Measurements from ENCODE around the gene DCAF17. TPM values are rescaled to one million over a fixed set of nuclear protein-coding genes. Genes with fewer than 3 reads are reported as not detected.

The DCAF17 gene
- total RNA-seq, 4 donors from 2014 or later: 38.7 to 52.1 (median 46.2) TPM

DNA sequence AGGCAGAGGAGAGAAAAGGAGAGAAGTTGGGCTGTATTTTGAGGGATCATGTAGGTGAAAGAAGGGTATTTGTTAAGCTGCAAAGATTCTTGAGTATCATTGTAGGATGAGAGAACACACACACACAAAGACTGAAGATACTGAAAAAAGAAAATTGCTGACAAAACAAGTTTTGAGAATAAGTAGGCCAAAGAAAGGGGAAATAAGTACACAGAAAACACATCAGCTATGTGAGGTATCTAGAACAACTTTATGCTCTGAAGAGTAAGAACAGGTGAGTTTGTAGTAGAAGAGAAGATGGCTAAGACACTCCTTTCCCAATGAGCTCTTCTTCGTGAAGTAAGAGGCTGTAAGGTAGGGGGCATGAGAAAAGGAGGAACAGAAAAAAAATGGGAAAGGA, 28.5 kb upstream of the DCAF17 start:
- H3K36me3 ChIP-seq: no peaks in the 10 kb centered on the region
- H3K9me3 ChIP-seq: no peaks in the 10 kb centered on the region
- intact Hi-C loops (cut with DNase I): no loop called here
- no peaks in the 10 kb centered on the region for H3K27me3 ChIP-seq
- no peaks in the 10 kb centered on the region for H3K4me1 ChIP-seq
- 94 to 95% methylated on average over 1 of the region's 1 CpG for WGBS, 2 donors
- no peak overlapping the region for H3K4me3 ChIP-seq (replicated peaks in 1 of 3)
- no peak for TF ChIP-seq POLR2A (IDR thresholded peaks at IDR 0.05)
- DNase-seq: no peak
- no peak overlapping the region for H3K27ac ChIP-seq

DNA sequence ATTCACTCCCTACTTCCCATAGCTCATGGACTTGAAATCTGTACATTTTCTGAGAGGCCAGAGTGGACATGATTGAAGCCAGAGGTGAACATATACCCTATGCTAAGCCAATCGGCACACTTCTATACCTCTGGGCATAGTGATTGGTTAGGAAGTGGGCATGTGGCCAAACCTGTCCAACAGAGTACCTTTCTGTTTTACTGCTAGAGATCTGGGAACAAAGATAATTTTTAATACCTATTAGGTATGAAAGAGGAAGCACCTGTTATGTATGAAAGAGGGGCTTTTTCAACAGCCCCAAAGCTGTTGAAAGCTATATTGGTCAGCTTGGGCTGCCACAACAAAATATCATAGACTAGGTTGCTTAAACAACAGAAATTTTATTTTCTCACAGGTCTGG, 28.0 kb upstream of the DCAF17 start:
- DNase-seq: no peak
- no peaks in the 10 kb centered on the region for H3K27me3 ChIP-seq
- intact Hi-C loops (cut with DNase I): no loop called here
- no peak for TF ChIP-seq POLR2A (IDR thresholded peaks at IDR 0.05)
- no peak for TF ChIP-seq CTCF (IDR thresholded peaks at IDR 0.05)
- 88 to 100% methylated on average over 1 of the region's 1 CpG for WGBS, 2 donors
- H3K9me3 ChIP-seq: no peaks in the 10 kb centered on the region
- no peak overlapping the region for H3K4me3 ChIP-seq (replicated peaks in 1 of 3)
- H3K27ac ChIP-seq: no peak overlapping the region
- H3K36me3 ChIP-seq: no peaks in the 10 kb centered on the region
- H3K4me1 ChIP-seq: no peaks in the 10 kb centered on the region

DNA sequence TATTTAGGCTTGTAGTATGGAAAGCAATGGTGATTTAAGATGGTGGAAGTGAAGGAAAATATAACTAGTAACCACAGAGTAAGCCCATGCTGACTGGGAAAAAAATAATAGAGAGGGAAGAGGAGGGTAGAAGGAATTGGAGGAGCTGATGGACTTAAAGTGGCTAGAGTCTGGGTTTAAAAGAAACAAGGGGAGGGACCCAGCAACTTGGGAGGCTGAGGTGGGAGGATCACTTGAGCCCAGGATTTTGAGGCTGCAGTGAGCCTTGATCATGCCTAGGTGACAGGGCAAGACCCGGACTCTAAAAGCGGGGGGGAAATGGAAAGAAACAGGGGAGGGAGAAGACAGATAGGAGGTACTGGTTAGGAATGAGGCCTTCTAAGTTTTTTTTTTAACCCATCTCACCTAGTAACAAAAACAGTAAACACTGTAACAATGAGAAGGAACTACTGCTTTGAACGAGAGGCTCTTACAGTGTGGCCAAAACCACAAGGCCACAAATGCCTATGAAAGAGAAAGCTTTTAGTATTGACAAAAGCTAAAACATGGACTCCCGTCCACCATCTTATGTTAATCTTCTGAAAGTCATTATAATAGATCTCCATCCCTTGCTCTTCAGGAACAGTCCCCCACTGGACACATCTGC, 26.9 kb upstream of the DCAF17 start:
- H3K27me3 ChIP-seq: no peaks in the 10 kb centered on the region
- intact Hi-C loops (cut with DNase I): no loop called here
- no peaks in the 10 kb centered on the region for H3K36me3 ChIP-seq
- 89 to 93% methylated on average over 4 of the region's 4 CpGs for WGBS, 2 donors
- no peaks in the 10 kb centered on the region for H3K9me3 ChIP-seq
- H3K27ac ChIP-seq: no peak overlapping the region
- DNase-seq: no peak
- H3K4me3 ChIP-seq (replicated peaks in 1 of 3): no peak overlapping the region
- no peaks in the 10 kb centered on the region for H3K4me1 ChIP-seq
- TF ChIP-seq CTCF (IDR thresholded peaks at IDR 0.05) (no peak), POLR2A (IDR thresholded peaks at IDR 0.05) (no peak)

DNA sequence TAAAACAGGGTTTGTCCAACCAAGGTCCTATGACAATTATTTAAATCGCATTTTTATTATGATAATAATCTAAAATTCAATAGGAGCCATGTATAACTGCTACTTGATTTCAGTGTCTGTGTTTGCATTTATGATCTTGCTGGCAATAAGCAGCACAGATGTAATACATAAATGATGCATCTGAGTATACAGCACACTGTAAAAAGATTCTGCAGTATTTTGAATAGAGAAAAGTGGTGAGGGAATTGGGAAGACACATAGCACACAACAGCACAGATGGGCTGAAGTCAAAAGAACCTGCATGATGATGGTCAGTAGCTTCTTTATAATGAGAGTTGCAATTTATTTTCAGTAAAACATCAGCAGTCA, 26.4 kb upstream of the DCAF17 start:
- Histone ChIP-seq H3K27ac (no peak overlapping the region), H3K27me3 (no peaks in the 10 kb centered on the region), H3K4me1 (no peaks in the 10 kb centered on the region), H3K4me3 (replicated peaks in 1 of 3) (no peak overlapping the region), H3K36me3 (no peaks in the 10 kb centered on the region), H3K9me3 (no peaks in the 10 kb centered on the region)
- no peak for DNase-seq
- no peak for TF ChIP-seq POLR2A (IDR thresholded peaks at IDR 0.05)
- no peak for TF ChIP-seq CTCF (IDR thresholded peaks at IDR 0.05)
- WGBS, 2 donors: 96 to 97% methylated on average over 1 of the region's 1 CpG
- intact Hi-C loops (cut with DNase I): no loop called here

GRCh38 chr2:171409436-171409971, 24.5 kb upstream of the DCAF17 start:
- H3K4me1 ChIP-seq: no peaks in the 10 kb centered on the region
- no peaks in the 10 kb centered on the region for H3K36me3 ChIP-seq
- no peak for TF ChIP-seq POLR2A (IDR thresholded peaks at IDR 0.05)
- TF ChIP-seq CTCF (IDR thresholded peaks at IDR 0.05): no peak
- intact Hi-C loops (cut with DNase I): no loop called here
- H3K27ac ChIP-seq: no peak overlapping the region
- WGBS, 2 donors: 79 to 86% methylated on average over 8 of the region's 8 CpGs
- no peak overlapping the region for H3K4me3 ChIP-seq (replicated peaks in 1 of 3)
- DNase-seq: no peak
- H3K9me3 ChIP-seq: no peaks in the 10 kb centered on the region
- no peaks in the 10 kb centered on the region for H3K27me3 ChIP-seq

Measured in thyroid gland (tissue), 4 donors.